NCI-H524 treated with DMSO at 0.1 percent for 48 hours (cell line): Measurements from ENCODE around the gene CENPB.
A peak's percentile ranks its signal among the peaks of the same experiment; 100 is the strongest.
"Not testable (repeated sequence)": the region's sequence is repeated elsewhere in the genome, so short reads cannot be mapped to it uniquely, and the experiment has no call there.

Source experiments
- DNase-seq: peaks from one replicate; lab custom pipeline; 2025; lab: John Stamatoyannopoulos, UW

CENPB gene

GRCh38 chr20:3811467-3812258 is 25.1 kb upstream of the CENPB start:
- no peak for DNase-seq

GRCh38 chr20:3808544-3808943 is 22.0 kb upstream of the CENPB start:
- no peak for DNase-seq

DNA sequence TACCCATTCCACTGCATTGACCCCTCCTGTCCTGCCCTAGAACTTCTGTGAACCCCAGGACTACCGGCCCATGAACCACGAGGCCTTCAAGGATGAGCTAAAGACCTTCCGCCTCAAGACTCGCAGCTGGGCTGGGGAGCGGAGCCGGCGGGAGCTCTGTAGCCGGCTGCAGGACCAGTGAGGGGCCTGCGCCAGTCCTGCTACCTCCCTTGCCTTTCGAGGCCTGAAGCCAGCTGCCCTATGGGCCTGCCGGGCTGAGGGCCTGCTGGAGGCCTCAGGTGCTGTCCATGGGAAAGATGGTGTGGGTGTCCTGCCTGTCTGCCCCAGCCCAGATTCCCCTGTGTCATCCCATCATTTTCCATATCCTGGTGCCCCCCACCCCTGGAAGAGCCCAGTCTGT is 18.2 kb upstream of the CENPB start:
- no peak for DNase-seq

DNA sequence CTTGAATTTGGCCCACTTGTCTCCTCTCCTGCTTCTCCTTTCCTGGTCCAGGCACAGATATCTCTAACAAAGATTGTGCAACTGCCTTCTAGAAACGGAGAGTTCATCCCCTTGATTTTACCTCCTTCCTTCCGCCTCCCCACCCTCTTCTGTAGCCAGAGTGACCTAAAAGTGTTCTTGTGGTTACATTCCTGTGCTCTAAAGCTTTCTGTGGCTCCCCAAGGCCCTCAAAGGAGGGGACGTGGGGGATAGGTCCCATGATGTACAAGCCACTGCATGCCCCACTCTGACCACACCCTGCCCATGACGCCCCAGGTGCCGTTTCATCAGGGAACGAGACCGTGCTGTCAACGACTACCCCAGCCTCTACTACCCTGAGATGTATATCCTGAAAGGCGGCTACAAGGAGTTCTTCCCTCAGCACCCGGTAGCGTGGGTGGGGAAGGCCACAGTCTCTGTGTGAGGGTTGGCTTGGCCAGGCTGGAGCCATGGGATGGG is 17.8 kb upstream of the CENPB start:
- DNase-seq: no peak

DNA sequence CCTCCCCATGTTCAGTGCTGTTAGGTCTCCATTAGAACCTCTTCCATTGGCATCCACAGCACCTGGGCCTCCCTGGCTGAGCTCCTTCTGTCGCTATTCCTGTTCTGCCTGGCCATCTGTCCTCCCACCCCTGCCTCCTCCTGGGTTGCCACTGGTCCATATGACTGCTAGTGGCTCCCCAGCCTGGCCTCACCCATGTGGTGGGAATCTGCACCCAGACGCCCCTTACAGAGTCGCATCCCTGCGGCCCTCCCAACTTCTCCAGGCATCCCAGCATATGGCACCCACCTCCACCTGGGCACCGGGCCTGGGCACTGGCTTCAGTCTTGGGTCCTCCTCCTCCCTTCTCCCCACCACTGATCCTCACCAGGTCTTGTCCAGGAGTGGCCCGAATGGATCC is 17.3 kb upstream of the CENPB start:
- no peak for DNase-seq

DNA sequence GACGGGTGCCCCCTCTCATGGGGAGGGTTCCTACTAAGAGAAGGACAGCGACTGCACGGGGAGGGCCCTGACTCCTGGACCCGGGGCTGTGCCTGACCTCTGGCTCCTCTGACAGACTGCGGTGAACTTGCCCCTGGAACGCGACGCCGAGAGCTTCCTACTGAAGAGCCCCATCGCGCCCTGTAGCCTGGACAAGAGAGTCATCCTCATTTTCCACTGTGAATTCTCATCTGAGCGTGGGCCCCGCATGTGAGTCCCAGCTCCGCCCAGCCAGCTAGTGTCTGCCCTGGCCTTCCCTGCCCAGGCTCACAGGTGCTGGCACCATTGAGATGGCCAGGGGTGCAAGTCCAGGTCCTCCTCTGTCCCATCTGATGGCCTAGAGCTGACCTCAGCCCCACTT is 16.7 kb upstream of the CENPB start:
- no peak for DNase-seq

DNA sequence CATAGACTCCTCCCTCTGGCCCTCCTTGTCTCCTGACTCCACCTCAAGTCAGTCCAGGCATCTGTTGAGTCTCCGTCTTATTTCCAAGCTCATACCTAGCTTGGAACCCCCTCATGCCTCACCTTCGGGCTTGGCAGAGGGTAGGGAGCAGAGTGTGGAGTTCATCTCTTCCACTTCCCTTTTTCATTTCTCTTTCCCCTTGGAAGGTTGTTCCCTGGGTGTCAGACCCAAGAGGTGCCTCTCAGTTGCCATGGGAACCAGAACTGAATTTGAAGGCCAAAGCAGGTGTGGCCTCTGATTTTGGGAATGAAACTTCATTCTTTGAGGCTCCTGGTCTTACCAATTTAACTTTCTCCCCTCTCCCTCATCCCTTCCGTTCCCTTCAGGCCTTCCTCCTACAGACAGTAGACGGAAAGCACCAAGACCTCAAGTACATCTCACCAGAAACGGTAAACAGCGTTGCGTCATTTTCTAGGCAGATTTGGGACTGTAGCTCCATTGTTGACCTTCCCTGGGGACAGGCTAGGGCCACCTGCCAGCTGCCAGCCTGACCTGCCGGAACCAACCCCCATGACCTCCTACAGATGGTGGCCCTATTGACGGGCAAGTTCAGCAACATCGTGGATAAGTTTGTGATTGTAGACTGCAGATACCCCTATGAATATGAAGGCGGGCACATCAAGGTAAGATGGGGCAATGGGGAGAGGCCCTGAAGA is 16.1 kb upstream of the CENPB start:
- DNase-seq: no peak

GRCh38 chr20:3801846-3802245 is 15.3 kb upstream of the CENPB start:
- no peak for DNase-seq

GRCh38 chr20:3801299-3801698 is 14.8 kb upstream of the CENPB start:
- DNase-seq: no peak

- no peak for DNase-seq
Measured at GRCh38 chr20:3800878-3801260, 14.3 kb upstream of the CENPB start.

DNA sequence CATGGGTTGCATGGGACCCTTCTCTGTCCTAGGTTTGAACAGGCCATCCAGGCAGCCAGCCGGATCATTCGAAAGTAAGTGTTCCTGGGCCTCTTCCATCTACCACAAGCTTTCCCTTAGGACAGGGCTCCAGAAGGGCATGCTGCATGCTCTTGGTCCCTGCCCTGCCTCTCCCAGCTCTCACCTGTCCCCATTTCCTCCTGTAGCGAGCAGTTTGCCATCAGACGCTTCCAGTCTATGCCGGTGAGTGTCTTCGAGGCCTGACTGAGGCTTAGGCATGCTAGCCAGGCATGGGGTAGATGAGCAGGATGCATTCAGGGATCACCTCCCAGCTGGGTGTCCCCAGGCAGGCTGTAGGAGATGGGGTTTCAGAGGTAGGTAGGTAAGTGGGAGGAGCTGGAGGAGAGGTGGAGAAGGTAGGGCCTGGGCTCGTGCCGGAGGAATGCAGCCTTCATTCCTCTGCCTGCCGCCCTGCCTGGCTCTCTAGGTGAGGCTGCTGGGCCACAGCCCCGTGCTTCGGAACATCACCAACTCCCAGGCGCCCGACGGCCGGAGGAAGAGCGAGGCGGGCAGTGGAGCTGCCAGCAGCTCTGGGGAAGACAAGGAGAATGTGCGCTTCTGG is 13.8 kb upstream of the CENPB start:
- DNase-seq: no peak

GRCh38 chr20:3798908-3799248 is 12.3 kb upstream of the CENPB start:
- DNase-seq: no peak

DNA sequence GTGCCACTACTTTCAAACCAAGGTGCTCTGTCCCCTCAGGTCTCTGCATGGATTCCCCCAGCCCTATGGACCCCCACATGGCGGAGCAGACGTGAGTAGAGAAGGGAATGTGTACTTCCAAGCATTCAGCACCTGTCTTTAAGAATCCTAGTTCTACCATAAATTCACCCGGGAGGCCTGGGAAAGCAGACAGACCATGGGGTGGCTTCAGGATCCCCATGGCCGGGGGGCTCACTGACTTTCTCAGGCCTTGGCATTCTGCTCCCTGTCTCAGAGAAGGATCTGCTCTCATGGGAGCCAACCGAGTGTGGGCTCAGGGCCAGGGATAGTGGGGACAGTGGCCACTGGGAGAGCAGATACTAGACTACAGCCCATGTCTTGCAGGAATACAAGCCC is 11.8 kb upstream of the CENPB start:
- DNase-seq: no peak

DNA sequence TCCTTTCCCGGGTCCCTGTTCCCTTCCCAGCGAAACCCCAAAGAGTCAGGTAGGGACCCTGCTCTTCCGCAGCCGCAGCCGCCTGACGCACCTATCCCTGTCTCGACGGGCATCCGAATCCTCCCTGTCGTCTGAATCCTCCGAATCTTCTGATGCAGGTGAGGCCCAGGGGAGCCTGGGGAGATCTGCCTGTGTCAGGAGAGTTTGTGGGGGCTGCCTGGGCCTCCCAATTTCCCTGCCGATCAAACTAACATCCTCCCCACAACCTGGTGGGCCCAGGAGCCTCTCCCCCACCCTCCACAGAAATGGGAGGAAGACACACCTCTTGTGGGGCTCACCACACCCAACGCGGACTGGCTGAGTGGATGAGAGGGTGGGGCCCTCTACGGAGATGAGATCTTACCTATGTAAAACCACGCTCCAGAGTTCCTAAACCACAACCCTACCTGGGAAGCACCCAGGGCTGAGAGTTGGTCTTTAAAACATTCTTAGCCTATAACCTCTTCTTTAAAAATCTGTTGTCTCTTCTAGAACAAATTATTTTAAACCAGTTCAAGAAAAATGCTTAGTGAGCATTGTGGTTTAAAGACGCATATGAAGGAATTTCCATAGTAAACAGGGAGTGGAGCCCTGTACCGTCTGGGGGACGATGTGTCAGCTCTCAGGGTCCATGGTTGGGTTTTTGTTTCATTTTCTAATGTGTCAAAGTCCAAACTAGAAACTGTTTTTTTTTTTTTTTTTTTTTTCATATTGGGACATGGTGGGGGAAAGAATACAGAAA is 11.2 kb upstream of the CENPB start:
- DNase-seq: no peak

DNA sequence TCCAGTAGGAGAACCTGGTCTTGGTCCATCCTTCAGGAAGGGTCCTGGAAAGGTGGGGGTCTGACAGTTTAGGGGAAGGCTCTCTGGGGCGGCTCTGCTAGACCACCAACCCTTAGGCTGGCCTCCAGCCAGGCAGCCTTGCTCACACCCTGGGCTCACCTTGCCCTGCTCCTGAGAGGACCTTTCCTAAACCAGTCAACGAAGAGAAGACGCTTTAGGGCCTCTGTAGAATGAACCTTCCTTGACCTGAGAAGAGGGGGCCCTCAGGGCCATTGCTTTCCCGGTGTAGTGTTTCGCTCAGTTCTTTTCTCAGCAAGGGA is 10.6 kb upstream of the CENPB start:
- DNase-seq: no peak

- no peak for DNase-seq
Measured at GRCh38 chr20:3796477-3797225, 10.1 kb upstream of the CENPB start.

DNA sequence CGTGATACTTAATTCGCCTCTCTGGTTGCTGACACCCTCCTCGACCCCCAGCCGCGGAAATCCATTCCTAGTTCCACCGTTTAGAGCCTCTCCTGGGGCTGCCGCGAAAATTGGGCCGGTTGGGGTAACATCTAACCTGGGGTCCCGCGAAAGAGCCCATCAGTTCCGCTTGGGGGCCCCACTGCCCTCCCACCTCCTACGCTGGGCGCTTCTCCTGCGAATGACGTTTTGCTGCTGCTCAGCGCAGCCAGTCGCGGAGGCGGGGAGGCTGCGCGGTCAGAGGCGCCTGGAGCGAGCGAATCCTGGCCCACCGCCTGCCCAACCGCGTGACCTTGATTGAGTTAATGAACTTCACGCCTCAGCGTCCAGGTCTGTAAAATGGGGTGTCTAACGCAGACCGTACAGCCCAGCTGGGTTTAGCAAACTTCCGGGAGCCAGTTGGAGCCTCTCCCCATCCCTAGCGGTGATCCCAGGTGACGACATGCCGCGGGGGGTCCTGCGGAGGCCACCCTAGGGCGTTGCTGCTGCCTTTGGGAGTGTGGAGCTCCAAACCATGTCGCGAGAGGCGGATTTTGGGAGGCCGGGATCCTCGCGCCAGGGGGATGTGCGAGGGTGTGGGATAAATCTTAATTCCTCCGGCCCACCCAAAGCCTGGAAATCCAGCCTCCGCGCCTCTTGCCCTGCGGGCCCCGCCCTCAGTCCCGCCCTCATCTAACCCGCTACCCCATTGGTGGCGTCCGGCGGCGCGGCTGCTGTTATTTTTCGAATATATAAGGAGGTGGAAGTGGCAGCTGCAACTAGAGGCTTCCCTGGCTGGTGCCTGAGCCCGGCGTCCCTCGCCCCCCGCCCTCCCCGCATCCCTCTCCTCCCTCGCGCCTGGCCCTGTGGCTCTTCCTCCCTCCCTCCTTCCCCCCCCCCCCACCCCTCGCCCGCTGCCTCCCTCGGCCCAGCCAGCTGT is 9.2 kb upstream of the CENPB start, which contains the start of gene CDC25B:
CDC25B (plus strand) TSS at position 800 of the 958 bp plus-strand sequence. CDS start 222 bp downstream, outside the sequence.
- DNase-seq: peak; percentile 87

- no peak for DNase-seq
Measured at GRCh38 chr20:3794701-3795420, 8.3 kb upstream of the CENPB start.

DNA sequence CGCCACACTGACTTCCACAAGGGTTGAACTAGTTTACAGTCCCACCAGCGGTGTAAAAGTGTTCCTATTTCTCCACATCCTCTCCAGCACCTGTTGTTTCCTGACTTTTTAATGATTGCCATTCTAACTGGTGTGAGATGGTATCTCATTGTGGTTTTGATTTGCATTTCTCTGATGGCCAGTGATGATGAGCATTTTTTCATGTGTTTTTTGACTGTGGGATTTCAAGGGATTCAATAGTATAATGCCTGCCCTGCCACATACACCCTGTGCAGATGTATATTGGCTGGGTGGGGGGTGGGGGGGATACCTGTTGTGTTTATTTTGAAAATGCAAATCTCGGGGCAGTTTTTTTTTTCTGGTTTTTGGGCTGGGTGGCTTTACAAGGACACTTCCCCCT is 7.6 kb upstream of the CENPB start:
- DNase-seq: not testable (repeated sequence)

DNA sequence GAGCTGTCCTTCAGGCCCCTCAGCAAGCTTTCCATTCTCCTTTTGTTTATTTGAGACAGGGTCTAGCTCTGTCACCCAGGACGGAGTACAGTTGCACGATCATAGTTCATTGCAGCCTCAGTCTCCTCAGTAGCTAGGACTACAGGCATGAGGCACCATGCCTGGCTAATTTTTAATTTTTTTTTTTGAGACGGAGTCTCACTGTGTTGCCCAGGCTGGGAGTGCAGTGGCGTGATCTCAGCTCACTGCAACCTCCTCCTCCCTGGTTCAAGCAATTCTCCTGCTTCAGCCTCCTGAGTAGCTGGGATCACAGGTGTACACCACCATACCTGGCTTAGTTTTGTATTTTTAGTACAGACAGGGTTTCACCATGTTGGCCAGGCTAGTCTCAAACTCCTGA is 2.7 kb upstream of the CENPB start:
- DNase-seq: not testable (repeated sequence)
